ENCODE results near the gene SLC2A11.

DNA sequence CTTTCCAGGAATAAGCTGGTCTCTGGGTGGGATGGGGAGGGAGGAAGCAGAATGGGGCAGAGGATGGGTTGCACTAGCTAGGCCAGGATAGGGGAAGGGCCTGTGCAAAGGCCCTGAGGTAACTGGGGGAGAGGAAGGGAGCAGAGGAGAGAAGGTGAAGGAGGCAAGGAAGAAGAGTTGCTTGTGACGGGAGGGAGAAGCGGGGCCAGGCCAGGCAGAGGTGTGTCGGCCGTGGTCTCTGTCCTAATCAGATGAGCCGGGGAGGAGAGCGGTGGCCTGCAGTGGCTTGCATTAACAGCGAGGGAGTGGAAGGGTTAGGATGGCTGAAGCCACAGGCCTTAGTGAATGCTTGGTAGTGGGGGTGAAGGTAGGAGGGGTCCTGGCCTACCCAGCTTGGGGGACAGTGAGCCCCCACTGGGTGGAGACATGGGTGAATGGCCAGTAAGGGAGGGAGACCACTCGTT, 12.9 kb upstream of the SLC2A11 start:
- TF ChIP-seq, protein P1, sequence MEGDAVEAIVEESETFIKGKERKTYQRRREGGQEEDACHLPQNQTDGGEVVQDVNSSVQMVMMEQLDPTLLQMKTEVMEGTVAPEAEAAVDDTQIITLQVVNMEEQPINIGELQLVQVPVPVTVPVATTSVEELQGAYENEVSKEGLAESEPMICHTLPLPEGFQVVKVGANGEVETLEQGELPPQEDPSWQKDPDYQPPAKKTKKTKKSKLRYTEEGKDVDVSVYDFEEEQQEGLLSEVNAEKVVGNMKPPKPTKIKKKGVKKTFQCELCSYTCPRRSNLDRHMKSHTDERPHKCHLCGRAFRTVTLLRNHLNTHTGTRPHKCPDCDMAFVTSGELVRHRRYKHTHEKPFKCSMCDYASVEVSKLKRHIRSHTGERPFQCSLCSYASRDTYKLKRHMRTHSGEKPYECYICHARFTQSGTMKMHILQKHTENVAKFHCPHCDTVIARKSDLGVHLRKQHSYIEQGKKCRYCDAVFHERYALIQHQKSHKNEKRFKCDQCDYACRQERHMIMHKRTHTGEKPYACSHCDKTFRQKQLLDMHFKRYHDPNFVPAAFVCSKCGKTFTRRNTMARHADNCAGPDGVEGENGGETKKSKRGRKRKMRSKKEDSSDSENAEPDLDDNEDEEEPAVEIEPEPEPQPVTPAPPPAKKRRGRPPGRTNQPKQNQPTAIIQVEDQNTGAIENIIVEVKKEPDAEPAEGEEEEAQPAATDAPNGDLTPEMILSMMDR (conservative IDR thresholded peaks at IDR 0.05 in 1 of 2, IDR thresholded peaks at IDR 0.05 in 1 of 2; ENCODE audit: extremely low read depth in 1 of 2, insufficient read depth in 1 of 2, low read depth in 1 of 2, low read length in 2 of 2), result no peak
- no peak for TF ChIP-seq EZH2 (IDR thresholded peaks at IDR 0.05; ENCODE audit: borderline replicate concordance, low read length)

Data from mammary epithelial cell (primary cell).